ENCODE measurements around the gene CP. TPM values are rescaled to one million over a fixed set of nuclear protein-coding genes. Genes with fewer than 3 reads are reported as not detected.

CP gene
- polyA plus RNA-seq, 1 donor (not counting 4 experiments of a cell fraction or from before 2014, with no cell fraction given) = 0.03 TPM

- Histone ChIP-seq H3K9me1 (ENCODE audit: control insufficient read depth, extremely low read depth, insufficient read depth, low read length) (no peaks in the 10 kb centered on the region), H3K9ac (ENCODE audit: control insufficient read depth, extremely low read depth, insufficient read depth, low read length) (no peak overlapping the region), H3K36me3 (ENCODE audit: control insufficient read depth in 2 of 2, extremely low read depth in 1 of 2, insufficient read depth in 2 of 2, low read length in 2 of 2) (no peaks in the 10 kb centered on the region), H2AFZ (ENCODE audit: control insufficient read depth, low read length) (no peak overlapping the region), H4K20me1 (ENCODE audit: control insufficient read depth, extremely low read depth, insufficient read depth, low read length) (no peaks in the 10 kb centered on the region), H3K27ac (ENCODE audit: control insufficient read depth, insufficient read depth, low read length) (no peak overlapping the region), H3K4me1 (ENCODE audit: control insufficient read depth, extremely low read depth, insufficient read depth, low read length) (peaks cover 7% of the 10 kb centered on the region), H3K4me2 (ENCODE audit: control insufficient read depth, extremely low read depth, insufficient read depth, low read depth, low read length) (no peak overlapping the region), H3K79me2 (ENCODE audit: control insufficient read depth, insufficient read depth, low read length) (no peaks in the 10 kb centered on the region), H3K27me3 (ENCODE audit: control insufficient read depth, extremely low read depth, insufficient read depth, low read length) (no peaks in the 10 kb centered on the region), H3K9me3 (ENCODE audit: control insufficient read depth, low read depth, low read length) (no peaks in the 10 kb centered on the region), H3K4me3 (ENCODE audit: control insufficient read depth in 2 of 3, extremely low read depth in 1 of 3, insufficient read depth in 2 of 3, low read depth in 1 of 3, low read length in 3 of 3) (no peak overlapping the region)
- DNase-seq (ENCODE audit: low read depth, low spot score) (no peak), FAIRE-seq (no peak)
- dilution Hi-C loops (cut with MboI; ENCODE audit: extremely low pct_ligation_motif_present, low sequenced_read_pairs) = no loop called here
- TF ChIP-seq CTCF (optimal IDR thresholded peaks at IDR 0.05 in 1 of 3, IDR thresholded peaks at IDR 0.05 in 1 of 3, conservative IDR thresholded peaks at IDR 0.05 in 1 of 3; ENCODE audit: extremely low read depth in 1 of 3, insufficient read depth in 2 of 3, low read length in 3 of 3) (no peak), EZH2 (IDR thresholded peaks at IDR 0.05; ENCODE audit: low read length) (no peak)
Measured at GRCh38 chr3:149227591-149228268, 6.1 kb upstream of the CP start.

GRCh38 chr3:149226776-149227175 lies 5.1 kb upstream of the CP start:
- no peak overlapping the region for H2AFZ ChIP-seq (ENCODE audit: control insufficient read depth, low read length)
- DNase-seq (ENCODE audit: low read depth, low spot score) = no peak
- no peaks in the 10 kb centered on the region for H3K9me3 ChIP-seq (ENCODE audit: control insufficient read depth, low read depth, low read length)
- no peaks in the 10 kb centered on the region for H3K36me3 ChIP-seq (ENCODE audit: control insufficient read depth in 2 of 2, extremely low read depth in 1 of 2, insufficient read depth in 2 of 2, low read length in 2 of 2)
- FAIRE-seq = no peak
- TF ChIP-seq CTCF (optimal IDR thresholded peaks at IDR 0.05 in 1 of 3, IDR thresholded peaks at IDR 0.05 in 1 of 3, conservative IDR thresholded peaks at IDR 0.05 in 1 of 3; ENCODE audit: extremely low read depth in 1 of 3, insufficient read depth in 2 of 3, low read length in 3 of 3) (no peak), EZH2 (IDR thresholded peaks at IDR 0.05; ENCODE audit: low read length) (no peak)
- no peaks in the 10 kb centered on the region for H3K27me3 ChIP-seq (ENCODE audit: control insufficient read depth, extremely low read depth, insufficient read depth, low read length)
- no peak overlapping the region for H3K4me2 ChIP-seq (ENCODE audit: control insufficient read depth, extremely low read depth, insufficient read depth, low read depth, low read length)
- H3K9me1 ChIP-seq (ENCODE audit: control insufficient read depth, extremely low read depth, insufficient read depth, low read length) = no peaks in the 10 kb centered on the region
- no peak overlapping the region for H3K27ac ChIP-seq (ENCODE audit: control insufficient read depth, insufficient read depth, low read length)
- no peak overlapping the region for H3K4me3 ChIP-seq (ENCODE audit: control insufficient read depth in 2 of 3, extremely low read depth in 1 of 3, insufficient read depth in 2 of 3, low read depth in 1 of 3, low read length in 3 of 3)
- H3K79me2 ChIP-seq (ENCODE audit: control insufficient read depth, insufficient read depth, low read length) = no peaks in the 10 kb centered on the region
- peaks cover 7% of the 10 kb centered on the region for H3K4me1 ChIP-seq (ENCODE audit: control insufficient read depth, extremely low read depth, insufficient read depth, low read length)
- dilution Hi-C loops (cut with MboI; ENCODE audit: extremely low pct_ligation_motif_present, low sequenced_read_pairs) = no loop called here
- H3K9ac ChIP-seq (ENCODE audit: control insufficient read depth, extremely low read depth, insufficient read depth, low read length) = no peak overlapping the region
- H4K20me1 ChIP-seq (ENCODE audit: control insufficient read depth, extremely low read depth, insufficient read depth, low read length) = no peaks in the 10 kb centered on the region

Measured in keratinocyte (primary cell).